ELR (cell line): ENCODE results near the gene ZMIZ1.

Experiments used
- DNase-seq: peaks from one replicate; pipeline ENCODE4 v3.0.0-alpha.2; 2015; ENCODE audit warnings: low read depth

The ZMIZ1 gene

DNA sequence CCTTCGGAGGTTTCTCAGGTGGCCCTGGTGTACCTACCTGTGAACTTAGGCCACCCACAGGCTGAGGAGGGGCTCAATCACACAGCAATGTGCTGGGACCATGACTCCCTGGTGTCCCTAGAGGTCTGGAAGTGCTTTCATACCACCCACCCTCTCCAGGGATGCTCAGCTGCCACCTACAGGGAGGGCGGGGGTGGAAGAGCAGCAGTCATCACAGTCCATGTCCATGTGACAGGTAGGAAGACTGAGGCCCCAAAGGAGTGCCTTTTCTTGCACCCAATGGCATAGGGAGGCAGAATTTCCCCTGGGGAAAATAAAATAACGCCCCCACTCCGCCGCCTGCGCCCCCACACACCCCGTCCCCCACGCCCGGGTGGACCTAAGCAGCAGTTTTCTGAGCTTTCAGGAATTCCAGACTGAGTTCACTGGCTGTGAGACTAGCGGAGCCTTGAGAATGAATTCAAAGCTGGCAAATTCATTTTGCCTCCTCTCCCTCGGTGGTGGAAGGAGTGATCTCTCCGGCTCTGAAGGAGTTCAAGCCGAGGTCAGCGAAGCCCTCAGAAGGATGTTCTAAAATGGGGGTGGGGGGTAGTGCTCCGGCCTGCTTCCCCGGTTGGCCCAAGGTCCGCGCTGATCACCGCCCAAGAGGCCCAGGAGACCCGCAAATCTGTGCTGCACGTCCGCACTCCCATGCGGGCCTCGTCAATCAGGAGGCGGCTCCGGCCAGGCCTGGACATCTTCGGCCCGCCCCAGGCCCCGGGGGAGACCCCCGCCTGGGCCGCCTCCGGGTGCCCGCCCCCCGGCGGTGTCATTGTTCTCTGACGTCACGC is 2.1 kb upstream of the ZMIZ1 start:
- DNase-seq, result peak; percentile 48

DNA sequence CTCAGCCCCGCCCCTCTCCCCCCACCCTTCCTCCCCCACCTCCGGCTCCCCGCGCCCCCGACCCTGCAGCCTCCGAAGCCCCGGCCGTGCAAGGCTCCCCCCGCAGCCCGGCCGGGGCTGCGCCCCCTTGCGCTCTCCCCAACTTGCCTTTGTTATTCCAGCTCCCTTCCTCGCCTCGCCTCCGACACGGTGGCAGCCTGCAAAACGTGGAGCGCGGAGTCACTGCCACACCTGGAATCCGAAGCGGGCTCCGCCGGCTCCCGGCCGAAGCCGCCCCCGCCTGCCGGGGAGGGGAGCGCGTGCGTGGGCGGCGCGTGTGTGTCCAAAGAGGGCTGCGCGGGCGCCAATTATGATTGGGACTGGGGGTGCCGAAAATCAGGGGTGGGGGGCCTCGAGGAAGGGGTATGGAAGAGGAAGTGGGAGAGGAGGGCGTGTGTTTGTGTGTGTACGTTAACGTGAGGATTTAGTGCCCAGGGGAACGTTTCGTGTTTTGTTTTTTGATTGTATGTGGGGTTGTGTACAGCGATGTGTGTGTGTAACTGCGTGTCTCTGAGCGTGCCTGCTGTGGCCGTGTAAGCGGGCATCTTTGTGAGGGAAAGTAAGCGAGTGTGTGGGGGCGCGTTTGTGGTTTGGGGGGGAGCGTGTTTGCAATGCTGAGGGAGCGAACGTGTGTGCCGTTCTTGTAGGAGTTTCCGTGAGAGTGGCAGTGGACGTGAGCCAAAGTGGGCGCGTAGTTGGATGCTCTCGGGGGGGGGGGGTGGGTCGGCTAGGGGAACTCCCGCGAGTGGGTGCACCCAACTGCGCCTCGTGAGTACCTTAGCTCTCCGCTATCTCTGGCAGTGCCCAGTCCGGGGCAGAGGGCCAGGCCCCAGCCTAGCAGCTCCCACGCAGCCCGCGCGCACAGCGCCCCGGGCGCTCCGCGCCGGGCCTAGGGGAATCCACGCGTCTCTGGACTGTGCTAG is 1.2 kb upstream of the ZMIZ1 start:
- peak; percentile 82 for DNase-seq

DNA sequence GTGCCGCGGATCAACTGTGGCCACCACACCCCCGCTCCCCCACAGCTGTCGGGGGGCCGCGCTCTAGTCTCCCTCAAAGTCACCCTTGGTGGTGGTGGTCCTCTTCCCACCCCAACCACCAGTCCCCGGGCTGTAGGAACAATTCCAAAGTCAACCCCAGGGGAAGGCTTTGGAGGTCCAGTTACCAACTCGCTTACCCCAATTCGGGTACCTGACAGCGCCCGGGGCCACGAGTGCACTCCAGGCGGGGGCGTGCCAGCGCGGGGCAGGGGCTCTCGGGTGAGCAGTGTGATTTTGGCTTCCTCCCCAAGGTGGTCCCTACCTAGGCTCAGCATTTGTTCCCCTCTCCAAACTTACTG is 584 bp upstream of the ZMIZ1 start:
- peak; percentile 32 for DNase-seq

DNA sequence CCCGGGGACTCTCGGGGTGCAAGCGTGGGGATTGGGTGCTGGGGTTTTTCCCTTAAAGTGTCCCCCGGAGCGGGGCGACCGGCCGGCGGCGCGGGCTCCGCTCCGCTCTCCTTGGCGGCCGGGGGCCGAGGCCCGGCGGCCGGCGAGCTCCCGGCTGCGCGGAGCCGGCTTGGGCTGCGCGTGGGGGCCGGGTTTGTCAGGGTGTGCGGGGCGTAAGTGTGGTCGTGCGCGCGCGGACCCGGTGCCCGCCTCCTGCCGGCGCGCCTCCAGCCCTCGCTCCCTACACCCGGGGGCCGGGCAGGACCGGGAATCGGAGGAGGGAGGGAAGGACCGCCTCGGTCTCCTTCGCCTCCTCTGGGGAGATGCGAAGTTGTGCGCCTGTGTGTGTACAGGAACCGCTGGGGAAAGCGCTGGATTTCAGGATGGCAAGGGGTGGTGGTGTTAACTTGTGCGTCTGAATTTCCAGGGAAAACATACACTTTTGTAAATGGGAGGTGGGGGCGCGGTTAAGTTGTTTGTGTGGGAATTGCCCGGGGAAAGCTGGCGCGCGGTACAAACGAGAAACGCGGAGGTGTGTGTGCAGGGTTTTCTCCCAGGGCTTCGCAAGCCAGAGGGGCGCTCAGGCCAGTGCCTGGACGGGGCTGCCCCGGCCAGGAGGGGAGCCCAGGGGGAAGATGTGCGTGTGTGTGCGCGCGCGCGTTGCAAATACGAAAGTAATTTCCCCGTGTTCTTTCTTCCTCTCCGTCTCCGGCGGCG is 737 bp downstream of the ZMIZ1 start:
- DNase-seq, result peak; percentile 63

DNA sequence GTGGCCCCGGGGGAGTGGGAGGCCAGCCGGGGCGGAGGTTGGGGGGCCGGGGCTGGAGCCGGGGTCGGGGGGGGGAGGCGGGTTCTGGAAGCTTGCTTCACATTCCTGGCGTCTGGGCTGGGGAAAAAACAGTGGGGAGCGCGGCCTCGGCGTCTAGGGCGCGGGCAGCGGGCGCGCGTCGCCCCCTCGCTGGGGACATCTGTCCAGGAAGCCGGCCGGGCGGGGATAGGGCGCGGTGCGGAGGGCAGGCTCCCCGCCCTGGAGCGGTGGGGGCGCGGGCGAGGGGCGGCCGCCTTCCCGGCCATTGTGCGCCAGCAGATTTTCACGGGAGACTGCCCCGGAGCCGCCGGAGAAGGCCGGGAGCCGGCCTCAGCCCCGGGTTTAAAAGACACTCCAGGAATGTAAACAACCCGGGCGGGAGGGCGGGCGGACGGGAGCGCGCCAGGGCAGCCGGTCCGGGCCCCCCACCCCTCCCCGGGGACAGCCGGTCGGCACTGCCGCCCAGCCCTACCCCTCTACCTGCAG is 1.4 kb downstream of the ZMIZ1 start:
- peak; percentile 50 for DNase-seq

DNA sequence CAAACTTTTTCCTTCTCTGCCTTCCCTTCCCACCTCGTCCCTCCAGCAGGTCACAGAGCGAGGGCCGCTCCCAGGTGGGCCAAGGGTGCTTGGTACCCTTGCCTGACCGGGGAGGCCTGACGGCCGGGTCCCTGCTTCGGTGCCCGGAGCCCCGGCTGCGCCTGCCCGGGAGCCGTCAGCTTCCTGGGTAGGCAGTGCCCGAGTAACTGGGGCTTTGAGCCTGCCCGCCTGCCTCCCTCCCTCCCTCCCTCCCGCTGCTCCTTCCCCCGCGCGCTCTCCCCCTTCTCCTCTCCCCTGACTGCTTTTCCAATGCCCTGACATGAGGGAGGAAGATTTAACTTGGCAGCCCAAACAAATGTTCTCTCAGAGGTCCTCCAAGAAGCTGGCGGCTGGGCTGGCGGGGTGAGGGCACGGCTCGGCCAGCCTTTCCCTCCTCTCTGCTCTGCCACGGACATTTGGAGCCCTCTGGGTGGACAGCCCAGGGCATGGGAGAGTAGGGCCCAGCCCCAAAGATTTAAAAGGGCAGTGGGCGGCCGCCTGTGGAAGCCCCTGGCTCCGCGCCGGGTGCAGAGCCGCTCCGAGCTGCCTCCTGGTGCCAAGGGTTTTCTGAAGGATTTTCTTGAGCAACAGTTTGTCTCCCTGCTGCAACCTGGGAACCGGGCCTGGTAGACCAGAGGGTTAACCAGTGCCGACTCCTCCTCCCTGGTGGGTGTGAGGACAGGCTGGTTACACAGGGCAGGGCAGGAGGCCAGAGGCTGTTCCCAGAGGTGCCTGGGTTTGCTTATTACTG is 2.0 kb downstream of the ZMIZ1 start:
- DNase-seq, result peak; percentile 78

DNA sequence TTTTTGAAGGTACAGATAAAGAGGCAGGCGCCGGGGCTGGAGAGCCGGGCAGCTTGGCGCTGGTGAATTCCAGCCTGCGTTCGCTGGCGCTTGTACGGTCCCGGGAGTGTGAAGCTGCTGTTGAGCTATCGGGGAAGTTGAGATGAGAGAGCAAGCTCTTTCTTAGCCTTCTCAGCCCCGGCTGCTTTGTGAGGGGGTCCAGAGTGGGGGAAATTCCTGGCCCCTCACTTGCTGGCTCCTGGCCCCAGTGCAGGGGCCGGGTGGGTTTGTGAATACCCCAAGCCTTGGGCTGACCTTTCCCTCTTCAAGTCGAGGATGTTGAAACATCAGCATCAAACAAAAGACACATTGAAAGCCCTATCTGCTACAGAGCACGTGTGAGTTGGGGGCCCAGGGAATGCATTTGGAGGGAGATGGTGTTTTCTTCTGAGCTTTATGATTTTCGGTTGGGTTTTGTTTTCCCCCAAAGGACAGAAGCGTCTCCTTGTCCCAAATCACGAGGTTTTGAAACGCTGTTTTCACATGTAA is 2.7 kb downstream of the ZMIZ1 start:
- no peak for DNase-seq

DNA sequence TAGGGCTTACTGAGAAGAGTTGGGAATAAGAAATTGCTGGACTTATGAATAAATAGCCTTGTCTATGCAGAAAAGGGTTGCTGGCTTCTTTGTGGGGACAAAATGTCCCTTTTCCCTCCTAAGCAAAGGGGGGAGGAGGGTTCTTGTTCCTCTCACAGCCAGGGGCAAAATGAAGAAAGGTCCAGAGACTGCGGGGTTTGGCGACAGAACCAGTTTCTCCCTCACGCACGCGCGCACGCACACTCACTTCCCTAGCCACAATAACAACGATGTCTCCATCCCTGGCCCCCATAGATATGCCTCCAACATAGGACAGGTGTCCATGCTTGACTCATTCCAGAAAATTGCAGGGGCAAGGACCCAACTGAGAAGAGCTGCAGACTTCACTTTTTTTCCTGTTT is 3.3 kb downstream of the ZMIZ1 start:
- DNase-seq, result no peak

DNA sequence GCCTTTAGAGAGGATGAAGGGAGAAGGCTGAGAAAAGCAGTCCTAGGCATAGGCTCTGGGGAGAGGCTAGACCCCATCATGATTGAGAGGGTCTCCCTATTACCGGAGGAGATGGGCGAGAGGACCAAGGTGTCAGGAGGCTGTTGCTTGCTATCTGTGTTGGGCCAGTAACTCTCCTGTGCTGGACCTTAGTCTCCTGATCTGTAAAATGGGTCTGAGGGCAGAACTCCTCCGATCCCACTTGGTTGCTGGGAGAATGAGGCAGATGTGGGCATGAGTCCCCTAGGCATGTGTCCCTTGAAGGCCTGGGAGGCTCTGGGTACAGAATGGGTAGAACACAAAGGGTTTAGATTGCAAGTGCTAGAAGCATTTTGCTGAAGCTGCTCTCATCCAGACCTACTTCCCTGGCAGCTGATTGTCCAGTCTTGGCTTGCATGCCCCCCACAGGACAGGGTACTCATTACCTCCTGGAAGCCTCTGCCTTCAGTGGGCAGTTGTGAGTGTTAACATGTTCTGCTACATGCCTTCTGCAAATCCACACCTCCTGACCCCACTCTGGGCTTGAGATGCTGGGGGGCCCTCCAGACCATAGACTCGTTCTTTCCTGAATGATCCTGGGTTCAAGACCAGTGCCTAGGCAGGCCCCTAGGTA is 4.4 kb downstream of the ZMIZ1 start:
- DNase-seq, result peak; percentile 32

DNA sequence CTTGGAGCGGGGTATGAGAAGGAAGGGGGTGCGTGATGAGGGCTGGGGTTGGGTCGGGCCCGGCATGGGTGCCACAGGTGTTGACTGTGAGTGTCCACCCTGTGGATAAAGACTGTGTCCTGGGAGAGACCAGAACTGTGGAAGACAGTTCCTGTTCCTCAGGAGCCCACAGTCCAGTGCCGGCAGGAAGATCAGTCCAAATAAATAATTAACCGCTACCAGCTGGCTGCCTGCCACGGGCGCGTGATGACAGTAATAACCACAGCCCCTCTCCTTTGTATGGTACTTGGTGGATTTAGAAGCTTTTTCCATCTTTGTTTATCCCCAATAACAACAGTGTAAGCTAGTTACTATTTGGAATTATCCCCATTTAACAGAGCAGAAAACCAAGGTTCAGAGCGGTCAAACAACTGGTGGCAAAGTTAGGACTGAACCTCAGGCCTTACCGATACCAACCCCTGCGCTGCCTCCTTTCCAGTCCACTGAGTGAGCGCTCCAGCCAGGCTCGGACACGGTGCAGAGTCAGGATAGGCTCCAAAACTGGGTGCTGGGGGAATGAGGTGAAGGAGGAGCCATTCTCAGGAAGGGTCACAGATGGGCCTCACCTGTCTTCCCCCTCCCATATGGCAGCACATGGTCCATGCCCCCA is 5.1 kb downstream of the ZMIZ1 start:
- peak; percentile 66 for DNase-seq

DNA sequence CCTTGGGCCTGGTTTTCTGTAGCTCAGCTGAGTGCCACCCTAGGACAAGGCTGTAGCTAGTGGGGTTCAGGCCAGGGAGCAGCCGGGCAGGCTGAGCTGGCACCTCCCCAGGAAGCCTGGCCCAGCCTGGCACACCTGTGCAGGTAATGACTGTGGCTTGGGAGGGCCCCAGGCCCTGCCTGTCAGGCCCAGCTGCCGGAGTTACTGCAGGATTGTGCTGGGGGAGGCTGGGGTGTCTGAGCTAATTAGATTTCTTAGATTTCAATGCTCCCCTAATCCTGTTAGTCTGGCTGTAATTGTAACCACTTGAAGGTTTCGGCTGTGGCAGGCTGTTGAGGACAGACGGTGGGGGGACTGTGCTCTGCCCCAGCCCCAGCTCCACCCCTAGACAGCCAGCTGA is 6.0 kb downstream of the ZMIZ1 start:
- no peak for DNase-seq

DNA sequence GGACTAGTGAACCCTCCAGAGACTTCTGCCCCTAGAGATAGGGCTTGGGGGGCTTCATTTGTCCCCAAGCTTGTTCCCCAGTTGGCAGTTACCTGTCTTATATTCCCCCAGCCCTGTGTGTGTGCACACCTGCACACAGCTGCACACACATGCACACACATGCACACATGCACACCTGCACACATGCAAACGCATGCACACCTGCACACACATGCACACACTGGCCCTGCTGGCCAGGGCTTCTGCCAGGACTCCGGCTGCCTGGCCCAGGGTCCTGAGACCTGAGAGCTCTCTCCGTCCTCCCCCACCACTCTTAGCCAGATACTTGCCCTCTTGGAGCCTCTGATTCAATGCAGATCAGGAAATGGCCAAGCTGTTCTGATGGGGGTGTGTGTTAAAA is 6.7 kb downstream of the ZMIZ1 start:
- DNase-seq, result no peak

DNA sequence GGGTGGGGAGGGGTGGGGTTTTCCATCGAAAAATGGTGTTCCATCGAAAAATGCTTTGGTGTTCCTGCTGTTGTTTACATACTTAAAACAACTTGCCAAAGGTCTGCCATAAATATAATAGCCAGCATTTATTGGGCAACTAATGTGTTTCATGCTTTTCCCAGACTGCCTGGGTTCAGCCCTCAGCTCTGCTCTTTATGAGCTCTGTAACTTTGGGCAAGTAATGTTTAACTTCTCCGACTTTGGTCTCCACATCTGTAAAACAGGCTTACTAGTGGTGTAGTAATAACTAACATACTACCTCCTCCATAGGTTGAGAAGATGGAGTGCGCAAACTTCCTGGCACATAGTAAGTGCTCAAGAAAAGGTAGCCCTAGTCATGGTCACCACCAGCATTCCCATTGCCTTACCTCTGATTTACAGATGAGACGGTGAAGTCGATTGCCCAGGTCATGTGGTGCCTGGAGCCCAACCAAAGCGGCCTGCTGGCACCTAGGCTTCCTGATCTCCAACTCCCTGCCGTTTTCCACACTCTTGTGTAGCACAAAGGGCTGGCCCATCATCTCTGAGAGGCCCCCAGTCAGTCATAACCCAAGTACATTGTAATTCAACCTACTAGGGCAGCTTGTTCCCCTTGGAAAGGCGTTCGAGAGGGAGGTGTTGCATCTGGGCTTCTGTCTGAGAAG is 8.9 kb downstream of the ZMIZ1 start:
- no peak for DNase-seq

DNA sequence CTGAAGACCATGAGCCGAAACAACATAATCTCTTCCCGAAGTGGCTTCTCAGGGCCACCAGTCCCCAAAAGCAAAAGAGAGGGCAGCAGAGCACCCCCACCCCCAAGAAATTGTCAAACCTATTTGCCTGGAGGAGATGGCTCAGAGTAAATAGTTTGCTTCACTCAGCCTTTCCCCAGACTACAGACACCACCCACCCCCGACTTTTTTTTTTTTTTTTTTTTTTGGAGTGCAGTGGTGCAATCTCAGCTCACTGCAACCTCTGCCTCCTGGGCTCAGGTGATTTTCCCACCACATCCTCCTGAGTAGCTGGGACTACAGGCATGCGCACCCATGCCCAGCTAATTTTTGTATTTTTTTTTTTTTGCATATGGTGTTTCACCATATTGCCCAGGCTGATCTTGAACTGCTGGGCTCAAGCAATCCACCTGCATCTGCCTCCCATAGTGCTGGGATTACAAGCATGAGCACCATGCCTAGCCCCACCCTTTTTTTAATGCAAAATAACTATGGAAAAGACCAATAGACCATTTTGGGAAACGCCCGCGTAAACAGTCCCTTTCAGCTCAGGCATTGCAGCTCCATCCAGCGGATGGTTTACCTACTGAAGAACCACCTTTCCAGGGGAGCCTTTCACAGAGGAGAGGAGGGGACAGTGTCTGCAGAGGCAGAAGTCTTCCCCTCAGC is 9.7 kb downstream of the ZMIZ1 start:
- no peak for DNase-seq

DNA sequence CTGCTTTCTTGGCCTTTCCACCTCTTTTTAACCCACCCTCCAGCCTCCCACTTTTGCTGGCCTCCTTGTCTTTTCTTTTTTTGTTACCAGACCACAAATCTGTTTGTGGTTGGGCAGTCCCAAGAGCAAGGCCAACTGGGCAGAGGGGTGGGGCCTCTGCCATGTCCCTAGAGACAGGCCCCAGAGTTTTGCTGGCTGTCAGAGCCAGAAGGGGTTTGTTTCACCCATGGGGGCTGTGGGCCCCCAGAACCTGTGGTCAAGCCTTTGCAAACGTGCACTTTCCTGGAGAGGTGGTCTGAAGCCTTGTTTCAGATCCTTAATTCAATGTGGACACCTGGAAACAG is 10.3 kb downstream of the ZMIZ1 start:
- DNase-seq, result no peak

DNA sequence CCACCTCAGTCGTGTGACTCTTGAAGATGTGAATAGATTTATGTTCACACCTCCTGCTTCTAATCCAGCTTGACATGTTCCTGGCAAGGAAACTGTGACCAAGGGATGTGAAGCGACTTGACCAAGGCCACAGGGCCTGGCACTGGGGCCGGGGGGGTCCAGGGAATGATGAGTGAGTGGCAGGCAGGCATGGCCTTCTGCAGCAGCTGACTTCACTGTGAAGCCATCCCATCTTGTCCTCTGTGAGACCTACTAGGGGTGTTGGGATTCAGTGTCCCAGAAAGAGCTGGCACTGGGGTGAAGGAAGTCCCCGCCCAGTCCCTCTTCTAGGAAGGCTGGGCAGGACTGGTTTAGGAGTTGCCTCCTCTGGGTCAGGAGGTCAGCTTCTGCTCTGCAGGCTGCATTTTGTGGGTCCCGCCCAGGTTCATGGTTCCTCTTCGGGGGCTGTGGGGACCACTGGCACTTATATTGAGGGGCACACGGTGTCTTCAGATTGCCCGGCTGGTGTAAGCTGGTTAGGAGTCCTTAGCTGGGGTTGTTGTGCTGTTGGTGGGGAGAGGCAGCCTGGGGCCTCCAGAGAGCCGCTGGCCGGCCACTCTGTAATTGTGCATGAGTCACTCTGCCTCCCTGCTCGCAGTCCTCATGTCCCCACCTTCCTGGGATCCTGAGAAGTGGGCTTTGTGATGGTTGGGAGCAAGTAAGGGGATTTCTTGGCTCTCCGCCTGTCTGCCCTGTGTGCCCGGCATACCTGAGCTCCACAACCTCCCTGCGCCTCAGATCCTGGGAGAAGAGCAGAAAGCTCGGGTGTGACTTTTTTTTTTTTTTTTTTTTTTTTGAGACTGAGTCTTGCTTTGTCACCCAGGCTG is 11.0 kb downstream of the ZMIZ1 start:
- peak; percentile 83 for DNase-seq

DNA sequence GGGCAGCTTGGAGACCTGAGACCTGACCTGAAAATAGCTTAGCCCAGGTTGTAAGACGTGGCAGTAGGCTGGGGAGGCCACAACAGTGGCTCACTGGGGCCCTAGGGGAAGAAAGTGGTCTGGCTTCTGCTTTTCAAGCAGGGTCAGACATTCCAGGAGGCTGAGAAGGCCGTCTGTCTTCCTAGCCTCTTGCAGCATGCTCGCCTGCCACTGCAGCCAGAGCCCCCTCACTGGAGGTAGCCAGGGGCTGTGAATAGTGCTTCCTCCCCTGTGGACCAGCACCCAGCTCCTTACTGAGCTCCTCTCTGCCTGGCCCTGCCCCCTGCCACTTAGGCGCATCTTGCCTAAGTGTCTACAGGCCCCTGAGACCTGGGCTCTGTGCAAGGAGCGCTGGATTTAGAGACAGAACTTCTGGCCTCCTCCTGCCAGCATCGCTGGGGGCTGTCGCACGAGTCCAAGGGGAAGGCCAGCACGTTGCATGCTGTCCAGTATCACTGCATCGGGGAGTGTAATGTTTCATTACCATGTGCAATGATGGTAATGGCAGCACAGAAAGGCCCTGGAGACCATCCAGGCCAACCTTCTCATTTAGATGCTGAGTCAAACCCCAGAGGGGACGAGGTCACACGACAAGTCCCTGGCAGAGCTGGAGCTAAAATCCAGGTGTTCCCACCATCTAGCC is 12.7 kb downstream of the ZMIZ1 start:
- DNase-seq, result peak; percentile 90
